Cardiac muscle cell (in vitro differentiated cells and primary cell): ENCODE measurements around the gene ISM1. TPM values are rescaled to one million over a fixed set of nuclear protein-coding genes. Genes with fewer than 3 reads are reported as not detected.
"Not testable (repeated sequence)": the region's sequence is repeated elsewhere in the genome, so short reads cannot be mapped to it uniquely, and the experiment has no call there.

Experiments
- DNase-seq, 2 donors: peaks; one replicate each; pipeline versions ENCODE4 v3.0.0 to v3.0.0-alpha.2; 2010 to 2017; ENCODE audit warnings: low read depth in 1 of 2, low spot score in 1 of 2
- H3K27ac ChIP-seq: fragments of 200-600 bp; sonication (generic); 2 replicates; pipeline ENCODE4 v1.5.1; 2016
- H3K27me3 ChIP-seq: fragments of 200-600 bp; sonication (generic); 2 replicates; pipeline ENCODE4 v1.6.0; 2016; ENCODE audit warnings: control low read depth
- H3K36me3 ChIP-seq: fragments of 200-600 bp; sonication (generic); 2 replicates; pipeline ENCODE4 v1.5.1; 2016; ENCODE audit warnings: control low read depth
- H3K4me1 ChIP-seq: fragments of 200-600 bp; sonication (generic); 2 replicates; pipeline ENCODE4 v1.8.1; 2017; ENCODE audit warnings: low read depth, mild to moderate bottlenecking, mixed run types
- H3K4me3 ChIP-seq: fragments of 200-600 bp; sonication (generic); 2 replicates; pipeline ENCODE4 v1.5.1; 2016; ENCODE audit warnings: mild to moderate bottlenecking
- H3K9me3 ChIP-seq: fragments of 200-600 bp; sonication (generic); 2 replicates; pipeline ENCODE4 v1.5.1; 2017; ENCODE audit warnings: low read depth, mild to moderate bottlenecking, control low read depth
- CTCF ChIP-seq: IDR thresholded peaks from 2 replicates; pipeline ENCODE4 v1.5.1; 2012; ENCODE audit warnings: low read depth, mild to moderate bottlenecking, low read length
- polyA plus RNA-seq: library from polyadenylated mRNA; unstranded; fragments of >200 nt; fragmentation: Nextera tagmentation; extraction: Ambion mirVana; gene quantifications from 2 replicates; pipeline ENCODE4 v1.2.1, GENCODE V29; 2016
- total RNA-seq: library from RNA; depleted of rRNA; stranded (reverse); fragments of >200 nt; gene quantifications from 2 replicates; pipeline ENCODE4 v1.2.3, GENCODE V29; 2016

The ISM1 gene
- total and polyA plus RNA-seq, 2 experiments from 2014 or later: 0.21 to 0.59 TPM

GRCh38 chr20:13229538-13229937 is 8.5 kb downstream of the ISM1 start:
- no peak overlapping the region for H3K27ac ChIP-seq
- H3K27me3 ChIP-seq: no peaks in the 10 kb centered on the region
- no peaks in the 10 kb centered on the region for H3K9me3 ChIP-seq
- DNase-seq: no peak
- H3K36me3 ChIP-seq: no peaks in the 10 kb centered on the region
- no peaks in the 10 kb centered on the region for H3K4me1 ChIP-seq
- no peak overlapping the region for H3K4me3 ChIP-seq
- no peak for TF ChIP-seq CTCF

- DNase-seq: no peak
- Histone ChIP-seq H3K9me3 (no peaks in the 10 kb centered on the region), H3K4me3 (no peak overlapping the region), H3K4me1 (no peaks in the 10 kb centered on the region), H3K27ac (no peak overlapping the region), H3K36me3 (no peaks in the 10 kb centered on the region), H3K27me3 (no peaks in the 10 kb centered on the region)
- no peak for TF ChIP-seq CTCF
Observed at GRCh38 chr20:13231031-13231752, 10.1 kb downstream of the ISM1 start.

GRCh38 chr20:13232999-13233398 is 11.9 kb downstream of the ISM1 start:
- Histone ChIP-seq H3K4me1 (no peaks in the 10 kb centered on the region), H3K9me3 (no peaks in the 10 kb centered on the region), H3K27ac (no peak overlapping the region), H3K4me3 (no peak overlapping the region), H3K27me3 (no peaks in the 10 kb centered on the region), H3K36me3 (no peaks in the 10 kb centered on the region)
- TF ChIP-seq CTCF: no peak
- no peak for DNase-seq

GRCh38 chr20:13234961-13235360 is 13.9 kb downstream of the ISM1 start:
- Histone ChIP-seq H3K36me3 (no peaks in the 10 kb centered on the region), H3K27me3 (no peaks in the 10 kb centered on the region), H3K27ac (no peak overlapping the region), H3K4me3 (no peak overlapping the region), H3K9me3 (no peaks in the 10 kb centered on the region), H3K4me1 (no peaks in the 10 kb centered on the region)
- DNase-seq: no peak
- TF ChIP-seq CTCF: no peak

- not testable (repeated sequence) for H3K9me3 ChIP-seq, H3K27me3 ChIP-seq, H3K4me1 ChIP-seq
Observed at GRCh38 chr20:13236360-13236759, 15.3 kb downstream of the ISM1 start.

GRCh38 chr20:13236990-13237720 is 16.1 kb downstream of the ISM1 start:
- Histone ChIP-seq H3K27ac (no peak overlapping the region), H3K4me1 (no peaks in the 10 kb centered on the region), H3K36me3 (no peaks in the 10 kb centered on the region), H3K27me3 (no peaks in the 10 kb centered on the region), H3K9me3 (no peaks in the 10 kb centered on the region), H3K4me3 (no peak overlapping the region)
- DNase-seq: no peak
- no peak for TF ChIP-seq CTCF

More at GRCh38 chr20:13236360-13236759, 15.3 kb downstream of the ISM1 start:
- H3K4me3 ChIP-seq, DNase-seq, H3K27ac ChIP-seq, H3K36me3 ChIP-seq: not testable (repeated sequence)
